ENCODE data around the gene NHERF1. TPM values are rescaled to one million over a fixed set of nuclear protein-coding genes. Genes with fewer than 3 reads are reported as not detected.

Gene NHERF1
- total and polyA plus RNA-seq, 2 of the 13 experiments (the other 11 are each of a cell fraction or from before 2014, with no cell fraction given) = 169 to 269 TPM

- TF ChIP-seq ZNF383 (CRISPR knock-in tag; IDR thresholded peaks at IDR 0.05; ENCODE audit: borderline replicate concordance) (no peak), UBTF (CRISPR knock-in tag; IDR thresholded peaks at IDR 0.05) (no peak; the same call in none of the 2 replicates), MED8 (CRISPR knock-in tag; IDR thresholded peaks at IDR 0.05; ENCODE audit: insufficient replicate concordance) (no peak), IKZF1 (IDR thresholded peaks at IDR 0.05) (no peak), ZNF577 (CRISPR knock-in tag; IDR thresholded peaks at IDR 0.05; ENCODE audit: borderline replicate concordance, low read depth) (no peak), ZNF749 (CRISPR knock-in tag; IDR thresholded peaks at IDR 0.05; ENCODE audit: borderline replicate concordance) (no peak), HDAC6 (IDR thresholded peaks at IDR 0.05; ENCODE audit: low read depth, low read length) (no peak), BCL3 (CRISPR knock-in tag; IDR thresholded peaks at IDR 0.05) (no peak), GPN1 (CRISPR knock-in tag; IDR thresholded peaks at IDR 0.05; ENCODE audit: borderline replicate concordance) (0 out of 2 replicates have a peak, but pooled peaks have one; percentile 21), THAP7 (CRISPR knock-in tag; IDR thresholded peaks at IDR 0.05) (no peak), ZNF839 (CRISPR knock-in tag; IDR thresholded peaks at IDR 0.05; ENCODE audit: borderline replicate concordance) (no peak), ZNF263 (CRISPR knock-in tag; IDR thresholded peaks at IDR 0.05) (peak; percentile 81), FOXK2 (IDR thresholded peaks at IDR 0.05) (no peak), ZNF570 (CRISPR knock-in tag; IDR thresholded peaks at IDR 0.05; ENCODE audit: borderline replicate concordance) (no peak), NPAS2 (CRISPR knock-in tag; IDR thresholded peaks at IDR 0.05; ENCODE audit: borderline replicate concordance) (no peak), CSRNP1 (CRISPR knock-in tag; IDR thresholded peaks at IDR 0.05) (no peak), SAFB2 (CRISPR knock-in tag; IDR thresholded peaks at IDR 0.05; ENCODE audit: borderline replicate concordance, low read depth) (no peak), ZNF451 (CRISPR knock-in tag; IDR thresholded peaks at IDR 0.05) (no peak), TFAP4 (IDR thresholded peaks at IDR 0.05; ENCODE audit: borderline replicate concordance, low read depth) (peak; percentile 99), ZNF879 (CRISPR knock-in tag; IDR thresholded peaks at IDR 0.05) (no peak), PCBP2 (optimal IDR thresholded peaks at IDR 0.05; ENCODE audit: low read depth, low read length, poor library complexity, severe bottlenecking) (no peak)
These were observed 10.1 kb upstream of the NHERF1 start (continued) for GRCh38 chr17:74738051-74738996.
